ENCODE data around the gene PRLH. TPM values are rescaled to one million over a fixed set of nuclear protein-coding genes. Genes with fewer than 3 reads are reported as not detected.
A peak's percentile ranks its signal among the peaks of the same experiment; 100 is the strongest.

The PRLH gene
- total and polyA plus RNA-seq, 7 donors = not detected

DNA sequence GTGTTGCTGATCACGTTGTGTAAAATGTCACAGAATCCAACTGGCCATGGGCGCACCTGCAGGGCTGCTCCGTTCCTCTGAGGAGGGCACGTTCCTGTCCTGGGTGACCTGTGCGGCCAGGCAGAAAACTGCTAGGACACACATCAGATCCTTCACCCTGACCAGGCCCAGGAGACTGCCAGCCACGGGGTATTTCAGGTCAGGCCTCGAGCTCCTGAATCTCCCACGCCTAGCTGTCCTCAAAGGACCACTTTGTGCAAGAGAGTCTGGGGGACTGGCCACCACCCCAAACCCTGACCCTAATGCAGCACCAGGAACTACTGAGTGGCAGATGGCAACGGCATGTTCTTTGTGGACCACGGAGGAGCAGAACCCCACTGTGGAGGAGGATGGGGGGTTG lies 11.1 kb downstream of the PRLH start:
- DNase-seq (no peak), ATAC-seq (no peak)
- Histone ChIP-seq H3K27ac (no peak overlapping the region), H3K9me3 (no peaks in the 10 kb centered on the region), H3K27me3 (ENCODE audit: insufficient read depth in 3 of 3, low read length in 2 of 3) (no peaks in the 10 kb centered on the region), H3K4me3 (no peak overlapping the region), H3K4me1 (peaks cover 7% of the 10 kb centered on the region), H3K36me3 (ENCODE audit: insufficient read depth in 1 of 2, low read depth in 1 of 2) (no peaks in the 10 kb centered on the region)
- TF ChIP-seq CTCF (IDR thresholded peaks at IDR 0.05) = no peak
- intact Hi-C loops (cut with DNase I) = no loop called here
- 91 to 96% (median 95%) methylated on average over 10 of the region's 10 CpGs for WGBS, 3 donors

- no peaks in the 10 kb centered on the region for H3K27me3 ChIP-seq (ENCODE audit: insufficient read depth in 3 of 3, low read length in 2 of 3)
- DNase-seq = no peak
- H3K27ac ChIP-seq = no peak overlapping the region
- no peak for ATAC-seq
- H3K4me3 ChIP-seq = no peak overlapping the region
- peaks cover 7% of the 10 kb centered on the region for H3K4me1 ChIP-seq
- TF ChIP-seq CTCF (IDR thresholded peaks at IDR 0.05) = no peak
- intact Hi-C loops (cut with DNase I) = no loop called here
- no peaks in the 10 kb centered on the region for H3K9me3 ChIP-seq
- no peaks in the 10 kb centered on the region for H3K36me3 ChIP-seq (ENCODE audit: insufficient read depth in 1 of 2, low read depth in 1 of 2)
- WGBS, 3 donors = 89 to 93% (median 93%) methylated on average over 25 to 26 of the region's 26 CpGs
Observed at GRCh38 chr2:237577956-237578870, 11.8 kb downstream of the PRLH start.

- WGBS, 3 donors = 54 to 75% (median 62%) methylated on average over 6 of the region's 6 CpGs
- Histone ChIP-seq H3K27me3 (ENCODE audit: insufficient read depth in 3 of 3, low read length in 2 of 3) (no peaks in the 10 kb centered on the region), H3K4me3 (peak overlapping the region; percentile 36), H3K4me1 (peaks cover 7% of the 10 kb centered on the region), H3K9me3 (no peaks in the 10 kb centered on the region), H3K27ac (peak overlapping the region; percentile 44), H3K36me3 (ENCODE audit: insufficient read depth in 1 of 2, low read depth in 1 of 2) (no peaks in the 10 kb centered on the region)
- TF ChIP-seq CTCF (IDR thresholded peaks at IDR 0.05) = no peak
- peak in 1 of 4 donors; percentile 4 for ATAC-seq
- intact Hi-C loops (cut with DNase I) = loop anchor here (2.0 to 5.0 kb wide), 2 partner anchors 161 to 163 kb away; no protein-coding TSS in a partner anchor
- no peak for DNase-seq
Observed at GRCh38 chr2:237581326-237581725, 15.0 kb downstream of the PRLH start.

DNA sequence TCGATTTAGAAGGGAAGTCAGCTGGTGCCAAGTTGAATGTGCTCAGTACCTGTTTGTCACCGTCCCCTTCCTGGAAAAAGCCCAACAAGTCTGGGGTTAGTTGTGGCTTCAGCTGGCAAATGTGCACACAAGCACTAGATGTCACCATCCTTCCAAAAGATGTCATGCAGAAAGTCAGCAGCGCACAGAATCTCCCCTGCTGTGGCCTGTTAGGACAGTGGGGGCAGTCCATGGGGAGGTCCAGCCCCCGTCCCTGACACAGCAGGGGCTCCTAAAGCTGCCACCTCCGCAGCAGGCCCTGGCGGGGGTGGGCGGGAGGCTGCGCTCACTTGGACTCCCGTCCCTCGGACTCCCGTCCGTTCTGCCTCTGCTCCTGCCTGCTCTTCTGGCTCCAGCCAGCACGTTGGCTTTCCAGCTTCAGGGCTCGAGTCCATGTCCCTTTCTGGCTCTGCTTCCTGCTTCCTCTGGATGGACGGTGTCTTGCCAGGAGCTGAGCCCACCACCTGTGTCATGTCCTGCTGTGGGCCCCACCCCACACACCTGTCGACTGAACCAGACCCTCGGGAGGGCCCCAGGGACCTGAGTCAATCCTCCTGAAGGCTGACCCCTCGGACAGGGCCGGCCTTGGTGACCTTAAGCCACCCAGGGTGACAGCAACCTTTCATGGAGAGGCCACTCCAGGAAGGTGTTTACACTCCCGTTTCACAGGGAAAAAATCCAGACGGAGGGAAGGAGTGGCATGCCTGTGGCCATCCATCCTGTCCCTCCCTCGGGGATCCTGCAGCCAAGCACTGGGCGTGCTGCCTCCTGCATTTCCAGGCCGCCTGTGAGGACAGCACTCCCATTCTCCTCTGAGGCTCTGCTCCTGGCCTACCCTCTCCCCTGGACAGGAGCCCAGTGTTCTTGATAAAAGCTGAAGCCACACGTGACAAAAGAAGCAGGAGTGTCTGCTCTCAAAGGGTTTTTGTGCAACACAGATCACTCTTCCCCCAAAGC lies 15.7 kb downstream of the PRLH start:
- DNase-seq (peak; percentile 51 to 77), ATAC-seq (peak; percentile 84 to 96 (median 90))
- Histone ChIP-seq H3K27me3 (ENCODE audit: insufficient read depth in 3 of 3, low read length in 2 of 3) (no peaks in the 10 kb centered on the region), H3K4me3 (peak overlapping the region; percentile 36), H3K4me1 (peaks cover 7% of the 10 kb centered on the region), H3K36me3 (ENCODE audit: insufficient read depth in 1 of 2, low read depth in 1 of 2) (no peaks in the 10 kb centered on the region), H3K9me3 (no peaks in the 10 kb centered on the region), H3K27ac (peak overlapping the region; percentile 44)
- peak; percentile 52 for TF ChIP-seq CTCF (IDR thresholded peaks at IDR 0.05)
- 7 to 11% (median 9%) methylated on average over 25 of the region's 25 CpGs for WGBS, 3 donors
- intact Hi-C loops (cut with DNase I) = loop anchor here (2.0 to 5.0 kb wide), 2 partner anchors 160 to 163 kb away; no protein-coding TSS in a partner anchor

All from psoas muscle (tissue), 8 donors.